Measurements from ENCODE around the gene GDPD5. TPM values are rescaled to one million over a fixed set of nuclear protein-coding genes. Genes with fewer than 3 reads are reported as not detected.
A peak's percentile ranks its signal among the peaks of the same experiment; 100 is the strongest.

GDPD5 gene
- total and polyA plus RNA-seq, 9 of the 15 experiments (the other 6 are each of a cell fraction or from before 2014, with no cell fraction given) = 0.32 to 27.3 (median 8.0) TPM

DNA sequence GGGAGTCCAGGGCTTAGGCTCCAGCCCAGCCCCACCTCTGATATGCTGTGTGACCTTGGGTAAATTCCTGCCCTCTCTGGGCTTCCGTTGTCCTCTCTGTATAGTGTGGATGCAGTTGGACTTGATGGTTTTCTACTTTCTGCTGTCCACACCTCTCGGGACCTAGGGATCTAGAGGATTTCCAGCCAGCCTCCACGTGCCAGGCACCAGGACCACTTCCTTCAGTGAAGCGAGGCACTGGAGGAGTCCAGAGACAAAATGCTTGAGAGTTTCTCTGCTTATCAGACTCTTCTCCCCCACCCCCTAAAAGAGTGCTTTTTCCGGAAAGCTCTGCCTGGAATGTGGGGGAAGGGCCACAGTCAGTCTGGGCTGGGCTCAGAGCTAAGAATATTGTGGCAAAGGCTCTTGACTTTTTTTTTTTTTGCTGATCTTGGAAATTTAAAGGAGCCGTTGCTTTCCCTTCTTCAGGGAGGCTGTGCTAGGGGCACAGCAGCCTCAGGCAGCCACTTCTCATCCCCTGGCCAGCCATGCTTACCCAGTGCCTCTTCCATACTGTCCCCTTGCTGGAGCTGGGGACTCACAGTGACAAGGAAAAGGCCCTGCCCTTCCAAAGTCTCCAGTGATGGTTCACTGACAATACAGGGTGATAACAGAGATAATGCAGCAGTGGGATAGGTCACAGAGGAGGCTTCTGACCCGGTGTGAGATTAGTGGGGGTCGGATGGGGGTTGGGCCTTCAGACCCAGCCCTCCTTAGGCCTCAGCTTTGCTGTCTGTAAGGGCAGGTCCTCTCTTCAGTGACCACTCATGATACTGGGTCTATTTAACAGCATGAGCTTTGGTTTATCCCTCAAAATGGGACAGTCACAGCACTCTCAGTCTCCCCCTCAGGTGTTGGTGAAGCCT, 33.5 kb upstream of the GDPD5 start (continued):
- TF ChIP-seq, protein P1, sequence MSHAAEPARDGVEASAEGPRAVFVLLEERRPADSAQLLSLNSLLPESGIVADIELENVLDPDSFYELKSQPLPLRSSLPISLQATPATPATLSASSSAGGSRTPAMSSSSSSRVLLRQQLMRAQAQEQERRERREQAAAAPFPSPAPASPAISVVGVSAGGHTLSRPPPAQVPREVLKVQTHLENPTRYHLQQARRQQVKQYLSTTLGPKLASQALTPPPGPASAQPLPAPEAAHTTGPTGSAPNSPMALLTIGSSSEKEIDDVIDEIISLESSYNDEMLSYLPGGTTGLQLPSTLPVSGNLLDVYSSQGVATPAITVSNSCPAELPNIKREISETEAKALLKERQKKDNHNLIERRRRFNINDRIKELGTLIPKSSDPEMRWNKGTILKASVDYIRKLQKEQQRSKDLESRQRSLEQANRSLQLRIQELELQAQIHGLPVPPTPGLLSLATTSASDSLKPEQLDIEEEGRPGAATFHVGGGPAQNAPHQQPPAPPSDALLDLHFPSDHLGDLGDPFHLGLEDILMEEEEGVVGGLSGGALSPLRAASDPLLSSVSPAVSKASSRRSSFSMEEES (CRISPR knock-in tag; IDR thresholded peaks at IDR 0.05) = no peak
- TF ChIP-seq KAT2B (IDR thresholded peaks at IDR 0.05; ENCODE audit: low read depth, low read length) (no peak), HMG20A (CRISPR knock-in tag; conservative IDR thresholded peaks at IDR 0.05) (no peak), SETDB1 (IDR thresholded peaks at IDR 0.05; ENCODE audit: low read length) (no peak), ZZZ3 (IDR thresholded peaks at IDR 0.05) (no peak), NCOR1 (IDR thresholded peaks at IDR 0.05) (peak; percentile 37; the same call in 1 of the 2 replicates), ZNF253 (CRISPR knock-in tag; conservative IDR thresholded peaks at IDR 0.05) (no peak), SRSF3 (IDR thresholded peaks at IDR 0.05; ENCODE audit: insufficient read depth, low read length) (no peak), PTTG1 (tag; IDR thresholded peaks at IDR 0.05; ENCODE audit: low read depth) (no peak), ZNF583 (CRISPR knock-in tag; IDR thresholded peaks at IDR 0.05) (no peak), NCOA4 (IDR thresholded peaks at IDR 0.05; ENCODE audit: partially characterized antibody) (no peak), GTF2E2 (tag; IDR thresholded peaks at IDR 0.05) (no peak)
- TF ChIP-seq, protein P2, sequence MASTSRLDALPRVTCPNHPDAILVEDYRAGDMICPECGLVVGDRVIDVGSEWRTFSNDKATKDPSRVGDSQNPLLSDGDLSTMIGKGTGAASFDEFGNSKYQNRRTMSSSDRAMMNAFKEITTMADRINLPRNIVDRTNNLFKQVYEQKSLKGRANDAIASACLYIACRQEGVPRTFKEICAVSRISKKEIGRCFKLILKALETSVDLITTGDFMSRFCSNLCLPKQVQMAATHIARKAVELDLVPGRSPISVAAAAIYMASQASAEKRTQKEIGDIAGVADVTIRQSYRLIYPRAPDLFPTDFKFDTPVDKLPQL (IDR thresholded peaks at IDR 0.05; ENCODE audit: extremely low read depth, insufficient read length) = no peak
- TF ChIP-seq, protein P3, sequence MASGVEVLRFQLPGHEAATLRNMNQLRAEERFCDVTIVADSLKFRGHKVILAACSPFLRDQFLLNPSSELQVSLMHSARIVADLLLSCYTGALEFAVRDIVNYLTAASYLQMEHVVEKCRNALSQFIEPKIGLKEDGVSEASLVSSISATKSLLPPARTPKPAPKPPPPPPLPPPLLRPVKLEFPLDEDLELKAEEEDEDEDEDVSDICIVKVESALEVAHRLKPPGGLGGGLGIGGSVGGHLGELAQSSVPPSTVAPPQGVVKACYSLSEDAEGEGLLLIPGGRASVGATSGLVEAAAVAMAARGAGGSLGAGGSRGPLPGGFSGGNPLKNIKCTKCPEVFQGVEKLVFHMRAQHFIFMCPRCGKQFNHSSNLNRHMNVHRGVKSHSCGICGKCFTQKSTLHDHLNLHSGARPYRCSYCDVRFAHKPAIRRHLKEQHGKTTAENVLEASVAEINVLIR (CRISPR knock-in tag; IDR thresholded peaks at IDR 0.05) = no peak
- TF ChIP-seq, protein P4, sequence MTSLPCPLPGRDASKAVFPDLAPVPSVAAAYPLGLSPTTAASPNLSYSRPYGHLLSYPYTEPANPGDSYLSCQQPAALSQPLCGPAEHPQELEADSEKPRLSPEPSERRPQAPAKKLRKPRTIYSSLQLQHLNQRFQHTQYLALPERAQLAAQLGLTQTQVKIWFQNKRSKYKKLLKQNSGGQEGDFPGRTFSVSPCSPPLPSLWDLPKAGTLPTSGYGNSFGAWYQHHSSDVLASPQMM (CRISPR knock-in tag; IDR thresholded peaks at IDR 0.05) = no peak
